Measurements from ENCODE around the gene CHRNG. TPM values are rescaled to one million over a fixed set of nuclear protein-coding genes. Genes with fewer than 3 reads are reported as not detected.

The CHRNG gene
- total and polyA plus RNA-seq, 2 experiments from 2014 or later, result not detected

- DNase-seq (ENCODE audit: low spot score), result no peak
- H3K79me2 ChIP-seq (replicated peaks; ENCODE audit: insufficient read depth), result no peaks in the 10 kb centered on the region; the same call in 1 of the 2 replicates
- no peak overlapping the region for H3K4me3 ChIP-seq
- peaks cover under 1% of the 10 kb centered on the region for H3K27me3 Mint-ChIP-seq (ENCODE audit: insufficient read depth, low read depth, poor library complexity)
- H3K27me3 ChIP-seq (ENCODE audit: insufficient read depth), result no peaks in the 10 kb centered on the region
- peaks cover 10% of the 10 kb centered on the region for H4K20me1 ChIP-seq (replicated peaks; ENCODE audit: insufficient read depth)
- H3K27ac ChIP-seq (ENCODE audit: low read depth), result no peak overlapping the region
- H3K9me2 ChIP-seq (ENCODE audit: insufficient read depth), result no peaks in the 10 kb centered on the region
- H2AFZ ChIP-seq, result no peak overlapping the region
- TF ChIP-seq EZH2phosphoT487 (IDR thresholded peaks at IDR 0.05; ENCODE audit: unreplicated experiment) (no peak), ZNF462 (CRISPR knock-in tag; IDR thresholded peaks at IDR 0.05) (no peak), CTCF (conservative IDR thresholded peaks at IDR 0.05; ENCODE audit: low read depth in 2 of 2) (no peak), REST (IDR thresholded peaks at IDR 0.05; ENCODE audit: unreplicated experiment) (no peak), POLR2AphosphoS5 (IDR thresholded peaks at IDR 0.05; ENCODE audit: low read depth) (no peak), EZH2 (IDR thresholded peaks at IDR 0.05; ENCODE audit: low read depth, unreplicated experiment) (no peak), ZNF114 (CRISPR knock-in tag; IDR thresholded peaks at IDR 0.05) (no peak), ETS1 (IDR thresholded peaks at IDR 0.05) (no peak), JUNB (IDR thresholded peaks at IDR 0.05; ENCODE audit: unreplicated experiment) (no peak), STAT1 (IDR thresholded peaks at IDR 0.05; ENCODE audit: unreplicated experiment) (no peak), CREB1 (CRISPR knock-in tag; IDR thresholded peaks at IDR 0.05; ENCODE audit: low read depth) (no peak), NANOG (IDR thresholded peaks at IDR 0.05; ENCODE audit: borderline replicate concordance) (no peak), ZNF331 (CRISPR knock-in tag; IDR thresholded peaks at IDR 0.05; ENCODE audit: low read depth) (no peak)
- no peak overlapping the region for H3K27ac Mint-ChIP-seq
- H3K36me3 ChIP-seq (ENCODE audit: insufficient read depth), result peaks cover 37% of the 10 kb centered on the region
- no peak overlapping the region for H3K4me2 ChIP-seq
- ATAC-seq, result no peak
- no peaks in the 10 kb centered on the region for H3K4me1 Mint-ChIP-seq
- no peak overlapping the region for H3K4me3 Mint-ChIP-seq
- no peaks in the 10 kb centered on the region for H3F3A ChIP-seq (replicated peaks; ENCODE audit: low read depth)
- peaks cover 69% of the 10 kb centered on the region for H3K36me3 Mint-ChIP-seq (ENCODE audit: low read depth)
- H3K9me3 Mint-ChIP-seq, result no peaks in the 10 kb centered on the region
- no peaks in the 10 kb centered on the region for H3K4me1 ChIP-seq (ENCODE audit: insufficient read depth)
These were observed 24.1 kb downstream of the CHRNG start for GRCh38 chr2:232563580-232563979.
